Measurements from ENCODE around the gene PLCXD1.
"Not testable (repeated sequence)": the region's sequence is repeated elsewhere in the genome, so short reads cannot be mapped to it uniquely, and the experiment has no call there.

Gene PLCXD1

GRCh38 chrX:281166-281999 lies at the start of gene PLCXD1:
TSS of gene PLCXD1 (plus strand) at chrX:281381. CDS start at chrX:284188, 2,807 bp downstream.
- no peak for DNase-seq (ENCODE audit: low read depth, low spot score)
- H3K4me3 ChIP-seq (ENCODE audit: low read depth, low read length), result peak within 1 kb of the TSS; percentile 42
- TF ChIP-seq CTCF (IDR thresholded peaks at IDR 0.05; ENCODE audit: insufficient read depth, low read length, missing control alignments), result no peak
- CTCF ChIA-PET, result no interaction called here
- POLR2A ChIA-PET, result no interaction called here

DNA sequence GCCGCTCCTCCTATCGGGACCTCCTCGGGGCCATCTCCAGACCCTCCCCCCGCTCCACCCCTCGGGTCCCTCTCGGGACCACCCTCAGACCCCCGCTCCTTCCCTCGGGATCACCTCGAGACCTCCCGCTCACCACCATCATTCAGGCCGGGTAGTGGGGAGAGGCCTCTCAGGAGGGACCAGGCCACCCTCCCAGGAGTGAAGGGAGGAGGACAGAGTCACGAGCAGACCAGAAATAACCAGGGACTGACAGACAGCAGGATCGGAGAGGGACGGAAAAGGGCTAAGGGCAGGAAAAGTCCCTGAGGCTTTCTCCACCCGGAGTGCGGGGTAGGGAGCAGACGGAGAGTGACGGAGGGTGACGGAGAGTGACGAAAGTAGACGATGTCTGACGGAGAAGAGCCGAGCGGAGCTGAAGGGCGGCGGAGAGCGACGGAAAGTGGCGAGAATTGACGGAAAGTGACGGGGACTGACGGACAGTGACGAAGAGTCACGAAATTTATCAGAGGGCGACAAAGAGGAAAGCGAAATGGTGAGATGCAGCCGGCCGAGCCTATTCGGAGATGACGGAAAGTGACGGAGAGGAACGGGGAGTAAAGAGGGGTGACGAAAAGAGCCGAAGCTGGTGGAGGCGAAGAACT lies 49.4 kb upstream of the PLCXD1 start:
- POLR2A ChIA-PET; H3K4me3 ChIP-seq (ENCODE audit: low read depth, low read length); CTCF ChIA-PET; DNase-seq (ENCODE audit: low read depth, low spot score): not testable (repeated sequence)

GRCh38 chrX:232278-232655 lies 48.9 kb upstream of the PLCXD1 start:
- DNase-seq (ENCODE audit: low read depth, low spot score); H3K4me3 ChIP-seq (ENCODE audit: low read depth, low read length); POLR2A ChIA-PET; CTCF ChIA-PET: not testable (repeated sequence)

DNA sequence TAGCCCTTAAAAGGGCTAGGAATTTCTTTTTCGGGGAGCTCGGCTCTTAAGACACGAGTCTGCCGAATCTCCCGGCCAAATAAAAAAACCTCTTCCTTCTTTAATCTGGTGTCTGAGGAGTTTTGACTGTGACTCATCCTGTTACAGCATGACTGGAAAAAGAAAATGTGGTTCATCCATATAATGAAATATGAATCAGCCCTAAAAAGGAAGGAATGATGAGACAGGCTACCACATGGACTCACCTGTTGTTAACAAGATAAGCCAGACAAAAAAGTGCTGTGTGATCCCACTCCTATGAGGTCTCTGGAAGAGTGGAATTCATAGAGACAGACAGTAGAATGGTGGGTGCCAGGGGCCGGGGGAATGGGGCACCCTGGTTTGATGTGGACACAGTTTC lies 45.0 kb upstream of the PLCXD1 start:
- POLR2A ChIA-PET; DNase-seq (ENCODE audit: low read depth, low spot score); CTCF ChIA-PET; H3K4me3 ChIP-seq (ENCODE audit: low read depth, low read length): not testable (repeated sequence)

- CTCF ChIA-PET, result no interaction called here
- POLR2A ChIA-PET, result no interaction called here
- H3K4me3 ChIP-seq (ENCODE audit: low read depth, low read length), result no peak overlapping the region
- TF ChIP-seq CTCF (IDR thresholded peaks at IDR 0.05; ENCODE audit: insufficient read depth, low read length, missing control alignments), result no peak
- DNase-seq (ENCODE audit: low read depth, low spot score), result no peak
Observed at GRCh38 chrX:250965-251364, 30.2 kb upstream of the PLCXD1 start.

DNA sequence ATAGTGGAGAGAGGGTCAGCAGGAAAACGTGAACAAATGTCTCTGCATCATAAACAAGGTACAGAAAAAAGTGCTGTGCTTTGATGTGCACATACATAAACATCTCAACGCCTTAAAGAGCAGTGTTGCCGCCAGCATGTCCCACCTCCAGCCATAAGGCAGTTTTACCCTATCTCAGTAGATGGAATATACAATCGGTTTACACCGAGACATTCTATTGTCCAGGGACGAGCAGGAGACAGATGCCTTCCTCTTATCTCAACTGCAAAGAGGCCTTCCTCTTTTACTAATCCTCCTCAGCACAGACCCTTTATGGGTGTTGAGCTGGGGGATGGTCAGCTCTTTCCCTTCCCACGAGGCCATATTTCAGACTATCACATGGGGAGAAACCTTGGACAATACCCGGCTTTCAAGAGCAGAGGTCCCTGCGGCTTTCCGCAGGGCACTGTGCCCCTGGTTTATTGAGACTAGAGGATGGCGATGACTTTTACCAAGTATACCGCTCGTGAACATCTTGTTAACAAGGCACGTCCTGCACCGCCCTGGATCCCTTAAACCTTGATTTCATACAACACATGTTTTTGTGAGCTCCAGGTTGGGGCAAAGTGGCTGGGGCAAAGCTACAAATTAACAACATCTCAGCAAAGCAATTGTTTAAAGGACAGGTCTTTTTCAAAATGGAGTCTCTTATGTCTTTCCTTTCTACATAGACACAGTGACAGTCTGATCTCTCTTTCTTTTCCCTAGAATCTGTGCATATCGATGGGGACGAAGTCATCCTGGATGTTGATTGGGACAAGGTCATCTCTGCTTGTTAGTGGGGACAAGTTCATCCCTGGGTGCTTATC lies 29.6 kb upstream of the PLCXD1 start:
- POLR2A ChIA-PET; DNase-seq (ENCODE audit: low read depth, low spot score); H3K4me3 ChIP-seq (ENCODE audit: low read depth, low read length); CTCF ChIA-PET: not testable (repeated sequence)

- TF ChIP-seq CTCF (IDR thresholded peaks at IDR 0.05; ENCODE audit: insufficient read depth, low read length, missing control alignments), result no peak
- ChIA-PET POLR2A (no interaction called here), CTCF (no interaction called here)
- no peak for DNase-seq (ENCODE audit: low read depth, low spot score)
- no peak overlapping the region for H3K4me3 ChIP-seq (ENCODE audit: low read depth, low read length)
Observed at GRCh38 chrX:252244-252956, 28.8 kb upstream of the PLCXD1 start.

DNA sequence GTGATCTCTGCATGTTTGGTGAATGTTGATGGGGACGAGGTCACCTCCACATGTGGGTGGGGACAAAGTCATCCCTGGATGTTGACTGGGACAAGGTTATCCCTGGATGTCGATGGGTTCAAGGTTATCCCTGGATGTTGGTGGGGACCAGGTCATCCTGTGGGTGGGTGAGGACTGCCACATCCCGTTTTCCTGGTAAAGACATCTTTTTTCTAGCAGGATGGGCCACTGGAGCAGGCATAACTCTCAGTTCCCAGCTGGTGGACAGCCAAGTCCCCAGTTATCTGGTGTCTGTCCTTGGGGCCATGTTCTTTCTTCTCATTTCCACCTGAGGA lies 28.3 kb upstream of the PLCXD1 start:
- POLR2A ChIA-PET, result no interaction called here
- DNase-seq (ENCODE audit: low read depth, low spot score), result no peak
- CTCF ChIA-PET, result no interaction called here
- H3K4me3 ChIP-seq (ENCODE audit: low read depth, low read length), result no peak overlapping the region
- TF ChIP-seq CTCF (IDR thresholded peaks at IDR 0.05; ENCODE audit: insufficient read depth, low read length, missing control alignments), result no peak
